Mesothelial cell of epicardium (in vitro differentiated cells): ENCODE results near the gene SYCP2L. TPM values are rescaled to one million over a fixed set of nuclear protein-coding genes. Genes with fewer than 3 reads are reported as not detected.

ENCODE experiments used
- DNase-seq, 2 experiments: peaks; one replicate each; pipeline ENCODE4 v3.0.0; 2021; ENCODE audit warnings: low spot score in 2 of 2; ENCODE audit not compliant: unreplicated experiment in 2 of 2
- H3K27ac Mint-ChIP-seq: 2 replicates; pipeline ENCODE4 v1.8.0; 2021; ENCODE audit warnings: mixed read lengths
- H3K27me3 Mint-ChIP-seq: 2 replicates; pipeline ENCODE4 v1.8.0; 2021; ENCODE audit warnings: low read depth, mixed read lengths
- H3K36me3 Mint-ChIP-seq: 2 replicates; pipeline ENCODE4 v1.8.0; 2021; ENCODE audit warnings: mixed read lengths
- H3K4me1 Mint-ChIP-seq: 2 replicates; pipeline ENCODE4 v1.8.0; 2021; ENCODE audit warnings: mixed read lengths
- H3K4me3 Mint-ChIP-seq: 2 replicates; pipeline ENCODE4 v1.8.0; 2021; ENCODE audit warnings: mild to moderate bottlenecking, moderate library complexity, mixed read lengths
- H3K9me3 Mint-ChIP-seq: 2 replicates; pipeline ENCODE4 v1.8.0; 2021; ENCODE audit warnings: mixed read lengths
- total RNA-seq: library from RNA; stranded (reverse); gene quantifications from 3 replicates; pipeline ENCODE4 v1.2.1, GENCODE V29; 2021
- TF ChIP-seq, protein P1 (sequence below): fragments of 200-600 bp; sonication (generic); IDR thresholded peaks from one replicate; pipeline ENCODE4 v1.5.0; 2021; ENCODE audit warnings: antibody characterized with exemption; ENCODE audit not compliant: unreplicated experiment

Gene SYCP2L
- 16.6 to 20.1 TPM (median 19.9 TPM) in 3 replicates for total RNA-seq

DNA sequence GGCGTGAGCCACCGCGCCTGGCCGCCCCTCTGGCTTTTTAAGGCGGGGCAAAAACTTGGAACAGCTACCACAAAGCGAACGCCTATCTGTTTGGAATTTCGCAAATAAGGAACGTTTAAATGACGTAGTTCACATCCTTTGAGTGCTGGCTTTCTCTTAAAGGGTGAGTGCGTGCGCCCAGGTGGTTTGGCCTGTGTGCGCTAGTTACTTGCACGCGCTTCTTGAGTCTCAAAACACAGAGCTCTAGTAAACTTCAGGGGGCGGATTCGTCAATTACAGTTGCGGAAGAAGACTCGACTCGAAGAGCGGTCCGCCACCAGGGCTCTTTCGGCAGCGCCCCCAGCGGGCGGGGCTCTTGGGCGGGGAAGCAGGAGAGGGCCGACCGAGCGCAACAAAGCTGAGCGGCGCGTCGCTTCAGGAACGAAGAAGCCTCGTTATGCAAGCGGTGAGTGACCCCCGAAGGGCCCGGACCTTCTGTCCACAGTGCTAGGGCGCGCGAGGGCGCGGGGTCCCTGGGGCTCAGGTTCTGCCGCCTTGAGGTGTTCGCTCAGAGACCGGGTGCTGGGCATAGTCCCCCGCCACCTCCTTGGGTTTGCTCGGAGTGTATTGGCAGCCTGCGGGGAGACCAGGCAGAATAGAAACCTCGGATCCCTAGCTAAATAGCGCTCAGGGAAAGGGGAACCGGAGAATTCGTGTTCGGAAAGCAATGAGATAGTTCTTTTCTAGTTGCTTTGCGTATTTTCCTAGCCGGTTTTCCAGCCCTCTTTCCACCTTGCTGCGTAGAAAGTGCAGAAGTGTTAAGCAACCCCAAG lies at the start of gene SYCP2L:
Gene SYCP2L, plus strand, starts transcription at position 362 of the 812 bp plus-strand sequence. Its CDS starts 75 bp downstream, at position 437.
- peak; percentile 44 to 66 for DNase-seq
- peak within 1 kb of the TSS; percentile 94 for H3K4me3 Mint-ChIP-seq
- peaks cover 46% of the 10 kb centered on the region for H3K27me3 Mint-ChIP-seq
- TF ChIP-seq, protein P1, sequence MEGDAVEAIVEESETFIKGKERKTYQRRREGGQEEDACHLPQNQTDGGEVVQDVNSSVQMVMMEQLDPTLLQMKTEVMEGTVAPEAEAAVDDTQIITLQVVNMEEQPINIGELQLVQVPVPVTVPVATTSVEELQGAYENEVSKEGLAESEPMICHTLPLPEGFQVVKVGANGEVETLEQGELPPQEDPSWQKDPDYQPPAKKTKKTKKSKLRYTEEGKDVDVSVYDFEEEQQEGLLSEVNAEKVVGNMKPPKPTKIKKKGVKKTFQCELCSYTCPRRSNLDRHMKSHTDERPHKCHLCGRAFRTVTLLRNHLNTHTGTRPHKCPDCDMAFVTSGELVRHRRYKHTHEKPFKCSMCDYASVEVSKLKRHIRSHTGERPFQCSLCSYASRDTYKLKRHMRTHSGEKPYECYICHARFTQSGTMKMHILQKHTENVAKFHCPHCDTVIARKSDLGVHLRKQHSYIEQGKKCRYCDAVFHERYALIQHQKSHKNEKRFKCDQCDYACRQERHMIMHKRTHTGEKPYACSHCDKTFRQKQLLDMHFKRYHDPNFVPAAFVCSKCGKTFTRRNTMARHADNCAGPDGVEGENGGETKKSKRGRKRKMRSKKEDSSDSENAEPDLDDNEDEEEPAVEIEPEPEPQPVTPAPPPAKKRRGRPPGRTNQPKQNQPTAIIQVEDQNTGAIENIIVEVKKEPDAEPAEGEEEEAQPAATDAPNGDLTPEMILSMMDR = peak; percentile 45
- peak within 1 kb of the TSS; percentile 98 for H3K27ac Mint-ChIP-seq
- peaks cover 18% of the 10 kb centered on the region for H3K4me1 Mint-ChIP-seq
- H3K36me3 Mint-ChIP-seq = peaks cover 13% of the 10 kb centered on the region
- H3K9me3 Mint-ChIP-seq = peaks cover 12% of the 10 kb centered on the region

DNA sequence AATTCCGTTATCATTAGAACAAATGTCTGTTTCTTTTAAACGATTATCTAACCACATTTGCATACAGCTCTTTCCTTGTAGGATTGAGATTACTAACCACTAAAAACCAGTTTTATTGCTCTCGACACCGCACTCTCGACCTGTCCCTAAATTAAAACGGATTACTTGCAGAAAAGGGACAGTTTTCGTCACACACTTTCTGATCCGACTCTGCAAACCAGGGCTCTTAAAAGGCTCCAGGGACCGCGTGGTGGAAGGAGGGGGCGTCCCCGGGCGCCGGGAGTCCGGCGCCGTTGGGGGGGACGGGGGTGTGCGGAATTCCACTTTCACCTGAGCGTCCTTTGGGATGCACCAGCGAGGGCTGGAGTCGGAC lies 49.2 kb upstream of the SYCP2L start:
- H3K27ac Mint-ChIP-seq = peak overlapping the region; percentile 77
- H3K27me3 Mint-ChIP-seq = peaks cover 42% of the 10 kb centered on the region
- peaks cover 13% of the 10 kb centered on the region for H3K4me1 Mint-ChIP-seq

DNA sequence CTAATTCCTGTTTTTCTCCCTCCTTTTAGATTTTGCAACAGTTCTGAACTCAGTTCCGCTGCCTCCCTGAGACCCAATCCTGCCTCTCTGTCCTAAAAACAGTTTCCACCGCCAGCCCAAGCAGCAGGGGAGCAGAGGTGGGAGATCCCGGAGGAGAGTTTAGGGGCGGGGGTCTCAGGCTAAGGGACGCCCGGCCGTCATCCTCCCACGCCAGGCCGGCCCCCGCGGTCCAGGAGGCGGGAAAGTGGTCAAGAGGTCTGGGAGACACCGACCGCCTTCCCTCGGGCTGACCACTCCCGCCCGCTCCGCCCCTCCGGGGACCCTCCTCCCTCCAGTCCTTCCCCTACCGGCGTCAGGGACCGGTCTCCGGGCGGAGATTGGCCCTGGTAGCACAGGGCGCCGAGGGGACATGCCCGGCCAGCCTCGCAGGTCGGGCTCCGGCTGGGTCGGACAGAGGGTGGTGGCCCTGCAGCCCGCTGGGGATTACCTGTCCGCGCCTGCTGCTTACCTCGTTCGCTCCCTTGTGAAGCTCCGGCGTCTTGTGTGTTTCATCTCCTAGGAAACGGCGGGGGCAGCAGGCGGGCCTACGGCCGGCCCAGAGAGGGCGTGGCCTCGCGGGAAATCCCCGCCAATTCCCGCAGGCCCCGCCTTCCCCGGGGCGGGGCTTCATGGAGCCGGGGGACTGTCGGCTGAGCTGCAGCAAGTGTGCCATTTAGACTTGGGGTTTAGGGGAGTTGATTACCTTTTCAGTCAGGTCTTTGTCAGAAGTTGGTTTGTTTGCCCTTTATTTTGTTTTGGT lies 48.7 kb upstream of the SYCP2L start, which contains the start of gene MAK:
Gene MAK, minus strand, starts transcription at position 545 of the 799 bp plus-strand sequence. CDS start 7,891 bp downstream, outside the sequence.
- H3K27ac Mint-ChIP-seq = peak within 1 kb of the TSS; percentile 77
- peaks cover 42% of the 10 kb centered on the region for H3K27me3 Mint-ChIP-seq
- DNase-seq = peak; percentile 80 to 92
- TF ChIP-seq, protein P1 = no peak
- peaks cover 5% of the 10 kb centered on the region for H3K36me3 Mint-ChIP-seq
- peak within 1 kb of the TSS; percentile 82 for H3K4me3 Mint-ChIP-seq
- peaks cover 13% of the 10 kb centered on the region for H3K4me1 Mint-ChIP-seq
- H3K9me3 Mint-ChIP-seq = peaks cover 5% of the 10 kb centered on the region

More for the DNA sequence above, 49.2 kb upstream of the SYCP2L start:
- Mint-ChIP-seq H3K4me3 (peak overlapping the region; percentile 82), H3K9me3 (peaks cover 5% of the 10 kb centered on the region), H3K36me3 (peaks cover 5% of the 10 kb centered on the region)
- no peak for DNase-seq
- TF ChIP-seq, protein P1 = no peak

DNA sequence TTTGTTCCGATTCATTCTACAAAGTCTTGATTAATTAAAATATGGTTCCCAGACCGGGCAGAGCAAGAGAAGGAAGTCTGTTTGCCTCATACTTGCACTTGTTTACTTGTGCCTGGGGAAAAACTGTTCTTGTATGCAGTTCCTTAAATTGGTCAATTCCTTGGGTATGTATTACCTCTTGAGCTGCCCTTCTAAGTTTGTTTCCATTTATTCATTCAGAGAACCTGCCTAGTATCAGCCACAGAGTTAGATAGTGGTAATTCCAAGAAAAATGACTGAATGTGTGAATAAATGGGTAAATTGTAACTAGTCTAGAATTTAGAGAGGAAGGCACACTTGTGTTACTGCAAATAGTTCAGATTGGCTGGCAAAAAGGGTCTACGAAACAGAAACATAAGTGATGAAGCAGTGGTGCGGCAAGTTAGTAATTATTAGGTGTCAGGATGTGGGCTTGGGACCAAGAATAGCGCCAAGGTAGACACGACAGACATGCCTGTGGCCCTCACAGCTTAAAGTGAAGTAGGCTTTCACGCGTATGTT lies 48.0 kb upstream of the SYCP2L start:
- peaks cover 42% of the 10 kb centered on the region for H3K27me3 Mint-ChIP-seq
- peaks cover 10% of the 10 kb centered on the region for H3K36me3 Mint-ChIP-seq
- TF ChIP-seq, protein P1 = no peak
- DNase-seq = no peak
- H3K9me3 Mint-ChIP-seq = peaks cover 10% of the 10 kb centered on the region
- peak overlapping the region; percentile 82 for H3K4me3 Mint-ChIP-seq
- H3K27ac Mint-ChIP-seq = peak overlapping the region; percentile 65
- H3K4me1 Mint-ChIP-seq = peaks cover 13% of the 10 kb centered on the region

DNA sequence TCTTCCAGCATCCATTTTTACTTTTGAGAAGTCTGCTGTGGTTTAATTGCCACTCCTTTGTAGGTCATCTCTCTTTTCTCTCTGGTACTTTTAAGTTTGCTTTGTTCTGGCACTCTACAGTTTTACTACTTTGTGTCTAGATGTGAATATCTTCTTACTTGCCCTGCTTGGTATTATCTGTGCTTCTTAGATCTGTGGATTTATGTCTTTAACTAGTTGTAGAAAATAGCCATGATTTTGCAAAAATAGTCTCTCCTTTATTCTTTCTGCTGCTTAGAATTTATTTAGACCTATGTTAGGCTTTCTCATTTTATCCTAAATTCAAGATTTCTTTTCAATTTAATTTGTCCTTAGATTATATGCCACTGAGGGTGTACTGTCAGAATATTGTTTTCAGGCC lies 43.3 kb upstream of the SYCP2L start:
- H3K4me3 Mint-ChIP-seq = no peak overlapping the region
- H3K27me3 Mint-ChIP-seq = peaks cover 22% of the 10 kb centered on the region
- H3K27ac Mint-ChIP-seq = no peak overlapping the region
- DNase-seq = no peak
- peaks cover 5% of the 10 kb centered on the region for H3K9me3 Mint-ChIP-seq
- H3K4me1 Mint-ChIP-seq = no peaks in the 10 kb centered on the region
- peaks cover 5% of the 10 kb centered on the region for H3K36me3 Mint-ChIP-seq
- TF ChIP-seq, protein P1 = no peak
